ENCODE measurements around the gene TMEM225B. TPM values are rescaled to one million over a fixed set of nuclear protein-coding genes. Genes with fewer than 3 reads are reported as not detected.

Gene TMEM225B
- total RNA-seq, 1 experiment from 2014 or later = 0.31 TPM

DNA sequence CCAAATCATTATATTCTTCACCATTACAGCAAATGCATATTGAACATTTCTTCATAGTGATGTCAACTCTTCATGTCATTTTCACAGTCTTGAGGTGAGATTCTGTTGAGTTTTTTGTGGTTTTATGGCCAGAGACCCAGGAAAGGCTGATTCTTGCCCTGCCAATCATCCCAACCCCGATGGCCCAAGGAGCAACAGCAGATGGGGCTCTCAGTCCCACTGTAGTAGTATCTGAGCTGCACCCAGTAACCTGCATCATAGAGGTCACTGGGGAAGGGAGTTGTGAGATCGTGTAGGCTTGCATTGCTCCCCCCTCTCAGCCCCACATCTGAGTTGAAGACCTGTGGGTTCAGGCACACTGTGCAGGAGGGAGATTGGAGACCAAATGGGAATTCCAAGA, 45.4 kb downstream of the TMEM225B start:
- POLR2A ChIA-PET = no interaction called here
- intact Hi-C loops (cut with micrococcal nuclease; ENCODE audit: unreplicated experiment) = no loop called here
- in situ Hi-C loops (cut with HindIII; ENCODE audit: low pct_unique_long_range_greater_than_20kb, low sequenced_read_pairs) = no loop called here
- H3K4me3 ChIP-seq (ENCODE audit: low read depth in 2 of 2, low read length in 2 of 2) = no peak overlapping the region
- no peak for TF ChIP-seq SIN3A (IDR thresholded peaks at IDR 0.05; ENCODE audit: borderline replicate concordance, insufficient read depth, low read depth, low read length)
- TF ChIP-seq CTCF (IDR thresholded peaks at IDR 0.05) = no peak
- no peak for TF ChIP-seq POLR2AphosphoS5 (IDR thresholded peaks at IDR 0.05; ENCODE audit: low read depth, low read length)
- TF ChIP-seq REST (IDR thresholded peaks at IDR 0.05; ENCODE audit: insufficient read depth in 1 of 2, low read depth in 2 of 2, low read length in 1 of 2) = no peak
- no peak for TF ChIP-seq TCF7L2 (IDR thresholded peaks at IDR 0.05; ENCODE audit: low read depth, low read length)
- no peaks in the 10 kb centered on the region for H3K27me3 ChIP-seq (ENCODE audit: control insufficient read depth, insufficient read depth, low read length)
- no peaks in the 10 kb centered on the region for H3K4me1 ChIP-seq (ENCODE audit: control insufficient read depth, insufficient read depth, low read length)
- BruUV-seq (replicated peaks) = no TSS peak
- H3K36me3 ChIP-seq (ENCODE audit: control insufficient read depth, insufficient read depth, low read length) = no peaks in the 10 kb centered on the region
- no peaks in the 10 kb centered on the region for H3K9me3 ChIP-seq (ENCODE audit: control insufficient read depth, insufficient read depth, low read depth, low read length)
- DNase-seq (ENCODE audit: low read depth, low spot score) = no peak
- no peak for ATAC-seq
- no peak overlapping the region for H3K27ac ChIP-seq (ENCODE audit: low read length)
- CTCF ChIA-PET = no interaction called here

DNA sequence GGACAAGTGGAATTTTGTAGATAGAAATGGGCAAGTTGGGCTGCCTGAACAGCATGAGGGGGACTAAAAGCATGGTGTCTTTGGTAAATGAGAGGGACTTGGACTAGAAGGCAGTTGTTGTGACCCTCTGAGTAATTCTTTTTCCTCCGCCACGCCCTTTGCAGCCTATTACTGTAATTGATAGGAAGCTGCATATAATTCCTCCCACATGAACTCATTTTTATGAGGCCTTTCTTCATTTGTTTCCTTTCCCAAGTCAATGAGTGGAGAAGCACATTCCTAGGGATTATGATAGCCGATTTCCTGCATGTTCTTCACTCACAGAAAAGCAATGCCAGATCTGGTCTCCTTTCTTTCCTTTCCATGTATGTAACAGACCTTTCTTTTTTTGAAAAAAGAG, 46.4 kb downstream of the TMEM225B start:
- no peak overlapping the region for H3K4me3 ChIP-seq (ENCODE audit: low read depth in 2 of 2, low read length in 2 of 2)
- no peak for ATAC-seq
- ChIA-PET POLR2A (no interaction called here), CTCF (no interaction called here)
- intact Hi-C loops (cut with micrococcal nuclease; ENCODE audit: unreplicated experiment) = no loop called here
- no peaks in the 10 kb centered on the region for H3K27me3 ChIP-seq (ENCODE audit: control insufficient read depth, insufficient read depth, low read length)
- no TSS peak for BruUV-seq (replicated peaks)
- in situ Hi-C loops (cut with HindIII; ENCODE audit: low pct_unique_long_range_greater_than_20kb, low sequenced_read_pairs) = no loop called here
- no peaks in the 10 kb centered on the region for H3K36me3 ChIP-seq (ENCODE audit: control insufficient read depth, insufficient read depth, low read length)
- no peaks in the 10 kb centered on the region for H3K9me3 ChIP-seq (ENCODE audit: control insufficient read depth, insufficient read depth, low read depth, low read length)
- H3K27ac ChIP-seq (ENCODE audit: low read length) = no peak overlapping the region
- TF ChIP-seq TCF7L2 (IDR thresholded peaks at IDR 0.05; ENCODE audit: low read depth, low read length) = no peak
- H3K4me1 ChIP-seq (ENCODE audit: control insufficient read depth, insufficient read depth, low read length) = no peaks in the 10 kb centered on the region
- DNase-seq (ENCODE audit: low read depth, low spot score) = no peak

GRCh38 chr7:99645590-99645989, 47.5 kb downstream of the TMEM225B start:
- TF ChIP-seq REST (IDR thresholded peaks at IDR 0.05; ENCODE audit: insufficient read depth in 1 of 2, low read depth in 2 of 2, low read length in 1 of 2) (no peak), POLR2AphosphoS5 (IDR thresholded peaks at IDR 0.05; ENCODE audit: low read depth, low read length) (no peak), TCF7L2 (IDR thresholded peaks at IDR 0.05; ENCODE audit: low read depth, low read length) (no peak), CTCF (IDR thresholded peaks at IDR 0.05) (no peak), SIN3A (IDR thresholded peaks at IDR 0.05; ENCODE audit: borderline replicate concordance, insufficient read depth, low read depth, low read length) (no peak)
- ChIA-PET POLR2A (no interaction called here), CTCF (no interaction called here)

More at GRCh38 chr7:99645590-99645989, 47.5 kb downstream of the TMEM225B start:
- H3K4me1 ChIP-seq (ENCODE audit: control insufficient read depth, insufficient read depth, low read length) = no peaks in the 10 kb centered on the region
- H3K4me3 ChIP-seq (ENCODE audit: low read depth in 2 of 2, low read length in 2 of 2) = no peak overlapping the region
- H3K27me3 ChIP-seq (ENCODE audit: control insufficient read depth, insufficient read depth, low read length) = no peaks in the 10 kb centered on the region
- intact Hi-C loops (cut with micrococcal nuclease; ENCODE audit: unreplicated experiment) (loop anchor here (5.0 kb wide), 1 partner anchor 212 kb away; no protein-coding TSS in a partner anchor), in situ Hi-C loops (cut with HindIII; ENCODE audit: low pct_unique_long_range_greater_than_20kb, low sequenced_read_pairs) (no loop called here)
- H3K36me3 ChIP-seq (ENCODE audit: control insufficient read depth, insufficient read depth, low read length) = no peaks in the 10 kb centered on the region
- H3K9me3 ChIP-seq (ENCODE audit: control insufficient read depth, insufficient read depth, low read depth, low read length) = no peaks in the 10 kb centered on the region
- H3K27ac ChIP-seq (ENCODE audit: low read length) = no peak overlapping the region
- no peak for ATAC-seq
- no peak for DNase-seq (ENCODE audit: low read depth, low spot score)
- BruUV-seq (replicated peaks) = no TSS peak

Measured in Panc1 (cell line).